Fibroblast of pulmonary artery (primary cell): Measurements from ENCODE around the gene PITPNM2.

Experiments used
- DNase-seq: peaks from one replicate; pipeline ENCODE4 v3.0.0-alpha.2; 2010; ENCODE audit warnings: low read depth
- H3K4me3 ChIP-seq: replicated peaks from 2 replicates; pipeline ENCODE4 v1.5.1; 2011; ENCODE audit warnings: low read depth, mild to moderate bottlenecking, control low read depth, low read length, moderate library complexity
- CTCF ChIP-seq: IDR thresholded peaks from 2 replicates; pipeline ENCODE4 v1.5.1; 2011; ENCODE audit warnings: mild to moderate bottlenecking, control low read depth, low read length, inconsistent platforms; ENCODE audit errors: missing control alignments

Gene PITPNM2

GRCh38 chr12:123113026-123113425 lies 37.9 kb downstream of the PITPNM2 start:
- H3K4me3 ChIP-seq = no peak overlapping the region
- no peak for TF ChIP-seq CTCF
- DNase-seq = no peak

DNA sequence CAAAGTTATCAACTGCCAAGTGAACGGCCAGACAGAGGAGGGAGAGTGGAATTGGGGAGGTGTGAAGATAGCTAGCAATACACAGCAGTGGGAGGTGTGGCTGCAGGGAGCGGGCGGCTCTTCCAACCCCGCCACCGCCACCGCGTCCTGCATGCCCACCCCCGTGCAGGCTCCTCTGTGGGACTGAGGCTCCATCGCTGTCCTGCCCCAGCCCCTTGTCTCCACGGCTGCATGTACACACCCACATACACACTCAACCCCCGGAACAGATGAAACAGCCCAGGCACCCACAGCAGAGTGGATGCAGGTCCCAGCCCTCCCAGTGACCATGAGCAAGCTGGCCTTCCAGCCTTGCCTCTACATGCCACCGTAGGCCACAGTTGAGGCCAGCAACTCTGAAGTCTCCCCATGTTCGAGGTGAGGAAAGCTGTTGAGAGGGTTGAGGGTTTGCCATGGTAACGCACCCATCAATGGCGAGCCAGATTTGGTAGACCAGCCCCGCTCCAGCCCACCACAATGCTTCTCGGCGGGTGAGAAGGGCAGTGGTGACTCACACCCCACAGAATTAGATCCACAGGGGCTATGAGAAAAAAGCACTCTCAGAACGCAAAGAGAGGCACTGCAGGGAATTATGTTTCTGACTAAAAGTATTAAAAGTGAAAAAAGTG lies 39.3 kb downstream of the PITPNM2 start:
- TF ChIP-seq CTCF = no peak
- DNase-seq = no peak
- H3K4me3 ChIP-seq = no peak overlapping the region

- TF ChIP-seq CTCF = no peak
- no peak overlapping the region for H3K4me3 ChIP-seq
- no peak for DNase-seq
Observed at GRCh38 chr12:123109319-123109772, 41.5 kb downstream of the PITPNM2 start.

DNA sequence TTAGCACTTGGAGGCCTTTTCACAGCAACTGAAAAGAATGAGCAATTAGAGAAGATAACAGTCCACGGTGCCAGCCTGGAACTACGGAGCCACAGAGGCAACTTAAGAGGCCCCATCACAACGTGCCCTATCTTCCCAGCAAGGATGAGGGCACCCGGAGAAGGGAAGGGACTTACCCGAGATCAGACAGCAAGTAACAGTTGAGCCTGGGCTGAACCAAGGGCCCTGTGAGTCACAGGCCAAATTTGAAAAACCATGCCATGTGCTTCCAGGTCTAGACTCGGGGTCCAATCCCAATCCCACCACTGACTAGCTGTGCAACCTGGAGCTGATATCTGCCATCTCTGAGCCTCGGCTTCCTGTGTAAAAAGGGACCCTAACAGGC lies 42.2 kb downstream of the PITPNM2 start:
- H3K4me3 ChIP-seq = no peak overlapping the region
- DNase-seq = no peak
- no peak for TF ChIP-seq CTCF

DNA sequence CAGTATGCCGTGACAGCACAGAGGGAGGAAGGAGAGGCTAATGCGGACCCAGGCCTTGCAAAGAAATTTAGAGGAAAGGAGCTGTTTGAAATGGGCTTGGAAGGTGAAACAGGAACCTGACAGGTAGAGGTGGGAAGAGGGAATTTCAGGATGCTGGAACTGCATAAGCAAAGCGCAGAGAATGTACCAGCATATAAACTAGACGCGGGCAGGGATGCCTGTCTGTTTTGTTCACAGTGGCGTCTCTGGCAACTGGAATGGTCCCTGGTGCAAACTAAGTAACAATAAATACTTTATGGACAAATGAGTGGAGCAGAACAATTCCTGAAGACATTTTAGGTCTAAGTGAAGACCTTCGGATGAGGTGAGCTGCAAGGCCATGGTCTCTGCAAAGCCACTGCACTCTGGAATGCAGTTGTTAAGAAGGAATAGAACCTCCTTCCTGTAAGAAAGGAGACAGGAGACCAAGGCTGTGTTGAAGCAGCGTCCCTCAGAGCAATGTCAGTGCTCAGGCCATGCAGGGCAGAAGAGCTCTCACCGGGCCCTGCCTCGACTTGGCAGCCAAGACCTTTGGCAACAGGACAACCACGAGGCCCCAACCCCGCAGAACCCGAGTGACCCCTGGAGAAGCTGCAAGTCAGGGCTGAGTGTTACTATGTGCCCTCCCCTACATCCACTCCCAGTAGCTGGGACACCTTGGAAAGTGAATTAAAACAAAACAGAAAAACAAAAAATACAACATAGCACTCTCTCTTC lies 42.8 kb downstream of the PITPNM2 start:
- no peak overlapping the region for H3K4me3 ChIP-seq
- TF ChIP-seq CTCF = no peak
- no peak for DNase-seq

GRCh38 chr12:123106640-123107359 lies 44.1 kb downstream of the PITPNM2 start:
- no peak for TF ChIP-seq CTCF
- no peak for DNase-seq
- H3K4me3 ChIP-seq = no peak overlapping the region
